ENCODE measurements around the gene HBP1. TPM values are rescaled to one million over a fixed set of nuclear protein-coding genes. Genes with fewer than 3 reads are reported as not detected.

Gene HBP1
- polyA plus RNA-seq, 3 donors: 41.2 to 52.9 (median 44.7) TPM

DNA sequence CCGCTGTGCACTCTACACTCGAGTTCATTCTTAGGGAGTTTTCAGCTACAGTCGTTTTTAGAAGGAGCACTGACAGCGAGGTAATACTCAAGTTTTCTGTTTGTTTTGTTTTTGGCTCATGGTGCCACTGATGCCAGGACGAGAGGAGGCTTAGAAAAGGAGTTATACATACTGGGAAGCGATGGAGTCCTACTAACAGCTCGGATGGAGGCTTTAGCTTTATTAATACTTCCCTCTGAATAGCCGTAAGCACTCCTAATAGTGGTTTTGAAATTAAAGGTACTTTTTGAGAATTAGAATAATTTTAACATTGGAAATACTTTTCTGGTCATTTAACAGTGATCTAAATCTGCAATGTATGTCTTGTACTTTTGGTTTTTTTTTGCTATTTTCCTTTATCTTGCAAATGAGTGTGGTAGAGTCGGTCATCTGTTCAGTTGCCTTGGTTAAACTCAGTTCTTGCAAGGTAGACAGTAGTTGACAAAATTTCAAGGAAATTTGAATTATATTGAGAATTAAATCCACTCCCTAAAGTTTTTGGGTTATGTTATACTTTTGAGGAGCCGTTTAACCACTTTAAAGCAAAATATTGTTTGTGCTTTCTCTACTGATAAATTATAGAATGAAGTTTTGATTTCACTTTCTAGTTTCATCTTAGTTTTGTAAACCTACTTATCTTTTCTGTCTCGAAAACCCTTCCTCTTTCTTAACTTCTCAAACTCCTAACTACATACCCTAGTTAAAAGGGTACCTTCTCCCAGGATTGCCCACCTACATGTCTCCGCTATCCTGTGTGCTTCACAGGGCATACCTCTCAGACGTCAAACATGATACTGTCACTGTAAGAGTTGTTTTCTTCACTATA, 1.5 kb downstream of the HBP1 start:
- Mint-ChIP-seq H3K4me3 (peak overlapping the region; percentile 92 to 95), H3K9me3 (peaks cover 0 to 3% (median 0%) of the 10 kb centered on the region in 7 donors), H3K36me3 (peaks cover 11 to 13% of the 10 kb centered on the region in 2 donors), H3K27me3 (ENCODE audit: low read depth in 3 of 3) (peaks cover 0 to under 1% (median 0%) of the 10 kb centered on the region in 3 donors), H3K27ac (peak overlapping the region; percentile 98 to 100 (median 99)), H3K4me1 (peaks cover 30% of the 10 kb centered on the region)
- no peaks in the 10 kb centered on the region for H3K9me3 ChIP-seq (replicated peaks in 1 of 2; ENCODE audit: control insufficient read depth in 1 of 2, insufficient read depth in 1 of 2, low read length in 2 of 2)
- H3K4me2 ChIP-seq (replicated peaks; ENCODE audit: extremely low read depth, low read length, poor library complexity, severe bottlenecking): peak overlapping the region; percentile 97
- TF ChIP-seq, protein P1, sequence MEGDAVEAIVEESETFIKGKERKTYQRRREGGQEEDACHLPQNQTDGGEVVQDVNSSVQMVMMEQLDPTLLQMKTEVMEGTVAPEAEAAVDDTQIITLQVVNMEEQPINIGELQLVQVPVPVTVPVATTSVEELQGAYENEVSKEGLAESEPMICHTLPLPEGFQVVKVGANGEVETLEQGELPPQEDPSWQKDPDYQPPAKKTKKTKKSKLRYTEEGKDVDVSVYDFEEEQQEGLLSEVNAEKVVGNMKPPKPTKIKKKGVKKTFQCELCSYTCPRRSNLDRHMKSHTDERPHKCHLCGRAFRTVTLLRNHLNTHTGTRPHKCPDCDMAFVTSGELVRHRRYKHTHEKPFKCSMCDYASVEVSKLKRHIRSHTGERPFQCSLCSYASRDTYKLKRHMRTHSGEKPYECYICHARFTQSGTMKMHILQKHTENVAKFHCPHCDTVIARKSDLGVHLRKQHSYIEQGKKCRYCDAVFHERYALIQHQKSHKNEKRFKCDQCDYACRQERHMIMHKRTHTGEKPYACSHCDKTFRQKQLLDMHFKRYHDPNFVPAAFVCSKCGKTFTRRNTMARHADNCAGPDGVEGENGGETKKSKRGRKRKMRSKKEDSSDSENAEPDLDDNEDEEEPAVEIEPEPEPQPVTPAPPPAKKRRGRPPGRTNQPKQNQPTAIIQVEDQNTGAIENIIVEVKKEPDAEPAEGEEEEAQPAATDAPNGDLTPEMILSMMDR (IDR thresholded peaks at IDR 0.05): peak; percentile 5
- H4K20me1 ChIP-seq (ENCODE audit: insufficient read depth, low read length): peaks cover 53% of the 10 kb centered on the region
- H3K27ac ChIP-seq (ENCODE audit: low read depth in 1 of 2, low read length in 2 of 2): peak overlapping the region; percentile 92 to 100
- H3K27me3 ChIP-seq (ENCODE audit: control insufficient read depth in 2 of 2, insufficient read depth in 2 of 2, low read length in 2 of 2): no peaks in the 10 kb centered on the region
- H3K4me1 ChIP-seq (ENCODE audit: control insufficient read depth in 1 of 2, insufficient read depth in 2 of 2, low read length in 2 of 2): peaks cover 14 to 27% of the 10 kb centered on the region in 2 donors
- H3K79me2 ChIP-seq (ENCODE audit: insufficient read depth, low read length): peaks cover 57% of the 10 kb centered on the region
- no peak overlapping the region for H2AFZ ChIP-seq (ENCODE audit: insufficient read depth, low read depth, low read length, poor library complexity, severe bottlenecking)
- DNase-seq: peak in 1 of 3 donors; percentile 28
- H3K4me3 ChIP-seq (replicated peaks in 1 of 3; ENCODE audit: low read depth in 2 of 3, low read length in 3 of 3): peak overlapping the region; percentile 85 to 99 (median 94)
- peak overlapping the region; percentile 99 for H3K9ac ChIP-seq (ENCODE audit: insufficient read depth, low read length, poor library complexity, severe bottlenecking)
- H3K36me3 ChIP-seq (replicated peaks in 1 of 2; ENCODE audit: control insufficient read depth in 1 of 2, insufficient read depth in 2 of 2, low read length in 2 of 2): peaks cover 5 to 10% of the 10 kb centered on the region in 2 donors
- intact Hi-C loops (cut with micrococcal nuclease): no loop called here
- WGBS (ENCODE audit: insufficient coverage): 0% methylated on average over 2 of the region's 13 CpGs

DNA sequence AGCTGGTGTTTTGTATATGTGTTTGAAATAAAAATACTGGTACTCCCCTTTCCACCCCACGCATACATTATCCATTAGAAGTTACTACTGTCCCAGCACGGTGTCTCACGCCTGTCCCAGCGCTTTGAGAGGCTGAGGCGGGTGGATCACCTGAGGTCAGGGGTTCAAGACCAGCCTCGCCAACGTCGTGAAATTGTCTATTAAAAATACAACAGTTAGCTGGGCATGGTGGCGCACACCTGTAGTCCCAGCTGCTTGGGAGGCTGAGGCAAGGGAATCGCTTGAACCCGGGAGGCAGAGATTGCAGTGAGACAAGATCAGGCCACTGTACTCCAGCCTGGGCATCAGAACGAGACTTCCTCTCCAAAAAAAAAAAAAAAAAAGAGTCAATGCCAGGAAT, 2.7 kb downstream of the HBP1 start:
- Histone ChIP-seq H3K27me3 (ENCODE audit: control insufficient read depth in 2 of 2, insufficient read depth in 2 of 2, low read length in 2 of 2) (no peaks in the 10 kb centered on the region), H3K79me2 (ENCODE audit: insufficient read depth, low read length) (peaks cover 70% of the 10 kb centered on the region), H2AFZ (ENCODE audit: insufficient read depth, low read depth, low read length, poor library complexity, severe bottlenecking) (no peak overlapping the region), H3K27ac (ENCODE audit: low read depth in 1 of 2, low read length in 2 of 2) (no peak overlapping the region), H3K36me3 (replicated peaks in 1 of 2; ENCODE audit: control insufficient read depth in 1 of 2, insufficient read depth in 2 of 2, low read length in 2 of 2) (peaks cover 5 to 10% of the 10 kb centered on the region in 2 donors), H4K20me1 (ENCODE audit: insufficient read depth, low read length) (peaks cover 65% of the 10 kb centered on the region), H3K4me2 (replicated peaks; ENCODE audit: extremely low read depth, low read length, poor library complexity, severe bottlenecking) (no peak overlapping the region), H3K9ac (ENCODE audit: insufficient read depth, low read length, poor library complexity, severe bottlenecking) (no peak overlapping the region), H3K9me3 (replicated peaks in 1 of 2; ENCODE audit: control insufficient read depth in 1 of 2, insufficient read depth in 1 of 2, low read length in 2 of 2) (no peaks in the 10 kb centered on the region), H3K4me3 (replicated peaks in 1 of 3; ENCODE audit: low read depth in 2 of 3, low read length in 3 of 3) (no peak overlapping the region), H3K4me1 (ENCODE audit: control insufficient read depth in 1 of 2, insufficient read depth in 2 of 2, low read length in 2 of 2) (peaks cover 14 to 27% of the 10 kb centered on the region in 2 donors)
- H3K4me1 Mint-ChIP-seq: peaks cover 30% of the 10 kb centered on the region
- H3K9me3 Mint-ChIP-seq: peaks cover 0 to 6% (median 0%) of the 10 kb centered on the region in 7 donors
- H3K4me3 Mint-ChIP-seq: no peak overlapping the region
- H3K36me3 Mint-ChIP-seq: peaks cover 12 to 13% of the 10 kb centered on the region in 2 donors
- TF ChIP-seq, protein P1 (IDR thresholded peaks at IDR 0.05): no peak
- WGBS (ENCODE audit: insufficient coverage): 95% methylated on average over 10 of the region's 12 CpGs
- no peaks in the 10 kb centered on the region for H3K27me3 Mint-ChIP-seq (ENCODE audit: low read depth in 3 of 3)
- peak overlapping the region in 2 of 7 donors; percentile 54 to 99 for H3K27ac Mint-ChIP-seq
- no peak for DNase-seq
- intact Hi-C loops (cut with micrococcal nuclease): no loop called here
